Activated T-cell treated with anti-CD3 and anti-CD28 coated beads, Interleukin-2, amount 50 U/mL, for 24 hours (primary cell): ENCODE measurements around the gene GPR132.
"Not testable (repeated sequence)": the region's sequence is repeated elsewhere in the genome, so short reads cannot be mapped to it uniquely, and the experiment has no call there.

Experiments
- DNase-seq: peaks from one replicate; pipeline ENCODE4 v3.0.0-alpha.2; 2020
- H3K27ac Mint-ChIP-seq: 2 replicates; pipeline ENCODE4 v1.8.0; 2020; ENCODE audit warnings: mild to moderate bottlenecking, mixed read lengths
- H3K27me3 Mint-ChIP-seq: 2 replicates; pipeline ENCODE4 v1.8.0; 2020; ENCODE audit warnings: mixed read lengths
- H3K36me3 Mint-ChIP-seq: 2 replicates; pipeline ENCODE4 v1.8.0; 2020; ENCODE audit warnings: low read depth, mixed read lengths
- H3K4me1 Mint-ChIP-seq: 2 replicates; pipeline ENCODE4 v1.8.0; 2020; ENCODE audit warnings: low read depth, mixed read lengths
- H3K4me3 Mint-ChIP-seq: 2 replicates; pipeline ENCODE4 v1.8.0; 2020; ENCODE audit warnings: mild to moderate bottlenecking, moderate library complexity, mixed read lengths
- H3K9me3 Mint-ChIP-seq: 2 replicates; pipeline ENCODE4 v1.8.0; 2020; ENCODE audit warnings: mixed read lengths

The GPR132 gene

DNA sequence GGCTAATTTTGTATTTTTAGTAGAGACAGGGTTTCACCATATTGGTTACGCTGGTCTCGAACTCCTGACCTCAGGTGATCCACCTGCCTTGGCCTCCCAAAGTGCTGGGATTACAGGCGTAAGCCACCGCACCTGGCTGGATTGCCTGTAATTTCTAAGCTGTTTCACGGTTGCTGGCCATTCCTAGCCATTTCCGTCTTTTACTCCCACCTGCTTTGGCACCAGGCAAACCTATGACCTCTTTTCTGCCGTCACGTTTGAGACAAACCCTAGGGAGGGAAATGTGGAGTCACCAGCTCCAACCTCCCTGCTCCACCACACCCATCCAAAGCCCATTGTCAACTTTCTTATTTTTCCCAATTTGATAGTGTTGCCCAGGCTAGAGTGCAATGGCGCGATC is 1.2 kb downstream of the GPR132 start:
- H3K36me3 Mint-ChIP-seq = peaks cover 39% of the 10 kb centered on the region

DNA sequence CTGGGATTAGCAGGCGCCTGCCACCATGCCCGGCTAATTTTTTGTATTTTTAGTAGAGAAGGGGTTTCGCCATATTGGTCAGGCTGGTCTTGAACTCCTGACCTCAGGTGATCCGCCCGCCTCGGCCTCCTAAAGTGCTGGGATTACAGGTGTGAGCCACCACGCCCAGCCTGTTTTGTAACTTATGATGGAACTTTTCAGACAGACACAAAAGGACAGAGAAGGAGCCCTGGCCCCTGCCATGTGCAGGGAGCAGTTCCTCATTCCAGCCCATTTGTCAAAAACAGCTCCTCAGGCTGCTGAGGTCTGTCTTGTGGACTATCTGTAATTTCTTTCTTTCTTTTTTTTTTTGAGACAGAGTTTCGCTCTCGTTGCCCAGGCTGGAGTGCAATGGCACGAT is 1.7 kb downstream of the GPR132 start:
- H3K36me3 Mint-ChIP-seq = peaks cover 42% of the 10 kb centered on the region
- not testable (repeated sequence) for DNase-seq, H3K27me3 Mint-ChIP-seq, H3K9me3 Mint-ChIP-seq
- H3K27ac Mint-ChIP-seq = peak overlapping the region; percentile 95
- peaks cover 88% of the 10 kb centered on the region for H3K4me1 Mint-ChIP-seq
- H3K4me3 Mint-ChIP-seq = peak overlapping the region; percentile 90

More for the DNA sequence above, 1.2 kb downstream of the GPR132 start:
- no peak for DNase-seq
- Mint-ChIP-seq H3K4me3 (peak overlapping the region; percentile 90), H3K4me1 (peaks cover 88% of the 10 kb centered on the region), H3K27ac (peak overlapping the region; percentile 95), H3K9me3 (no peaks in the 10 kb centered on the region), H3K27me3 (no peaks in the 10 kb centered on the region)

- Mint-ChIP-seq H3K9me3 (no peaks in the 10 kb centered on the region), H3K27ac (peak overlapping the region; percentile 77), H3K27me3 (no peaks in the 10 kb centered on the region), H3K4me1 (peaks cover 91% of the 10 kb centered on the region), H3K4me3 (peak overlapping the region; percentile 90), H3K36me3 (peaks cover 46% of the 10 kb centered on the region)
- DNase-seq = no peak
Measured at GRCh38 chr14:105063056-105063455, 2.2 kb downstream of the GPR132 start.

DNA sequence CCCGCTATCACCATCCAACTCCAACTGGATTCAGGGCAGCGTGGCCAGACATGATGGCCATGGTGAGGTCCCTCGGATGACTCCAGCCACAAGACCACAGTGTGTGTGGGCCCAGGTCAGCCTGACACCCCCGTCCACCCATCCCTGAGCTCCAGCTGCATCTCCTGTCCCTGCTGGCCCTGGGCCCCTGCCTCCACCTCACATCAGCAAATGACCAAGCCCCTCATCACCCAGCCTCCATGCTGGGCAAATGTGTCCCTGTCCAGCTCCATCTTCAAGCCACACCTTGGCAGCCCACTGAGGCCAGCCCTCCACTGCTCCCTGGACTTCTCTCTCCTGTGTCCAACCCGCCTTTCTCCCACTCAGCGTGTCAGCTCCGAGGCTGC is 3.2 kb downstream of the GPR132 start:
- peaks cover 83% of the 10 kb centered on the region for H3K4me1 Mint-ChIP-seq
- H3K27me3 Mint-ChIP-seq = no peaks in the 10 kb centered on the region
- H3K36me3 Mint-ChIP-seq = peaks cover 52% of the 10 kb centered on the region
- H3K9me3 Mint-ChIP-seq = no peaks in the 10 kb centered on the region
- peak overlapping the region; percentile 94 for H3K27ac Mint-ChIP-seq
- no peak for DNase-seq
- peak overlapping the region; percentile 90 for H3K4me3 Mint-ChIP-seq

GRCh38 chr14:105061428-105062047 is 3.7 kb downstream of the GPR132 start:
- DNase-seq = peak; percentile 78
- peaks cover 58% of the 10 kb centered on the region for H3K36me3 Mint-ChIP-seq
- H3K4me1 Mint-ChIP-seq = peaks cover 79% of the 10 kb centered on the region

DNA sequence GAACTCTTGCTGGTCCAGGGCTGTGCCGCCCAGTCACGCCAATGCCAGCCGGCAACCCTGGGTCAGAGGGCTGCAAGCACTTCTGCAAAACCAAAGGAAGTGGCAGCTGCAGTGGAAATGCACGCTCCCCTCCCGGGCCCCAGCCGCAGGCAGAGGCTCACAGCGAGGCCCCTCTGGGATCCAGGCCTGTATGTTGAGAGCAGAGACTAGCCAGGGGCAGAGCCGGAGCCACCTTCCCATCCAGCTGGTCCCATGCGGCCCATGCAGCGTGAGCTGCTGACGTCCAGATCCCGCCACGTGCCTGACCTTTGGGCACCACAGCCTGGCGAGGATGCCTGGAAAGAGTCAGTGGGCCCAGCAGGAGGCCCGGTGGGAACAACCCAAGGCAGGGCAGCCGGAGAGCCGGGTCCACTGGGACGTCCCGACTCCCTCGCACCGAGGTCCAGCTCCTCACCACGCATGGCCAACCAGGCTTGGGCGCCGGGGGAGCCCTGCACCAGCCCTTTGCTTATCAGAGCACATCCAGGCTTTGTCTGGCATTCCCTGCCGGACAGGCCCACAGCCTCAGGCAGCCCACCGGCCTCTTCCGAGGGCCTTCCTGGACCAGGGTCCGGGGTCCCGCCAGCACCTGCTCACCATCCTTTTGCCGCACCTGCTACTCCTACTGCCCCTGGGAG is 4.3 kb downstream of the GPR132 start:
- Mint-ChIP-seq H3K36me3 (peaks cover 64% of the 10 kb centered on the region), H3K4me1 (peaks cover 72% of the 10 kb centered on the region), H3K4me3 (peak overlapping the region; percentile 90), H3K27ac (peak overlapping the region; percentile 94), H3K9me3 (no peaks in the 10 kb centered on the region), H3K27me3 (no peaks in the 10 kb centered on the region)
- peak; percentile 73 for DNase-seq

More at GRCh38 chr14:105061428-105062047, 3.7 kb downstream of the GPR132 start:
- peak overlapping the region; percentile 90 for H3K4me3 Mint-ChIP-seq
- H3K27me3 Mint-ChIP-seq = no peaks in the 10 kb centered on the region
- no peaks in the 10 kb centered on the region for H3K9me3 Mint-ChIP-seq
- H3K27ac Mint-ChIP-seq = peak overlapping the region; percentile 94

- Mint-ChIP-seq H3K4me3 (peak overlapping the region; percentile 90), H3K27me3 (no peaks in the 10 kb centered on the region), H3K36me3 (peaks cover 70% of the 10 kb centered on the region), H3K4me1 (peaks cover 70% of the 10 kb centered on the region), H3K9me3 (no peaks in the 10 kb centered on the region), H3K27ac (peak overlapping the region; percentile 94)
- DNase-seq = peak; percentile 57
Measured at GRCh38 chr14:105059925-105060565, 5.2 kb downstream of the GPR132 start.

- Mint-ChIP-seq H3K4me3 (peak overlapping the region; percentile 90), H3K27ac (peak overlapping the region; percentile 94), H3K36me3 (peaks cover 68% of the 10 kb centered on the region), H3K27me3 (no peaks in the 10 kb centered on the region), H3K9me3 (no peaks in the 10 kb centered on the region), H3K4me1 (peaks cover 64% of the 10 kb centered on the region)
- DNase-seq = peak; percentile 74
Measured at GRCh38 chr14:105059035-105059924, 6.0 kb downstream of the GPR132 start.

GRCh38 chr14:105058521-105059034 is 6.7 kb downstream of the GPR132 start:
- DNase-seq = peak; percentile 35
- H3K27ac Mint-ChIP-seq = peak overlapping the region; percentile 94
- peaks cover 61% of the 10 kb centered on the region for H3K4me1 Mint-ChIP-seq
- no peaks in the 10 kb centered on the region for H3K9me3 Mint-ChIP-seq
- peaks cover 72% of the 10 kb centered on the region for H3K36me3 Mint-ChIP-seq
- H3K4me3 Mint-ChIP-seq = no peak overlapping the region
- no peaks in the 10 kb centered on the region for H3K27me3 Mint-ChIP-seq

GRCh38 chr14:105056303-105056831 is 8.9 kb downstream of the GPR132 start:
- H3K9me3 Mint-ChIP-seq = no peaks in the 10 kb centered on the region
- H3K4me1 Mint-ChIP-seq = peaks cover 43% of the 10 kb centered on the region
- H3K27ac Mint-ChIP-seq = peak overlapping the region; percentile 44
- no peaks in the 10 kb centered on the region for H3K27me3 Mint-ChIP-seq
- no peak for DNase-seq
- no peak overlapping the region for H3K4me3 Mint-ChIP-seq
- H3K36me3 Mint-ChIP-seq = peaks cover 78% of the 10 kb centered on the region

DNA sequence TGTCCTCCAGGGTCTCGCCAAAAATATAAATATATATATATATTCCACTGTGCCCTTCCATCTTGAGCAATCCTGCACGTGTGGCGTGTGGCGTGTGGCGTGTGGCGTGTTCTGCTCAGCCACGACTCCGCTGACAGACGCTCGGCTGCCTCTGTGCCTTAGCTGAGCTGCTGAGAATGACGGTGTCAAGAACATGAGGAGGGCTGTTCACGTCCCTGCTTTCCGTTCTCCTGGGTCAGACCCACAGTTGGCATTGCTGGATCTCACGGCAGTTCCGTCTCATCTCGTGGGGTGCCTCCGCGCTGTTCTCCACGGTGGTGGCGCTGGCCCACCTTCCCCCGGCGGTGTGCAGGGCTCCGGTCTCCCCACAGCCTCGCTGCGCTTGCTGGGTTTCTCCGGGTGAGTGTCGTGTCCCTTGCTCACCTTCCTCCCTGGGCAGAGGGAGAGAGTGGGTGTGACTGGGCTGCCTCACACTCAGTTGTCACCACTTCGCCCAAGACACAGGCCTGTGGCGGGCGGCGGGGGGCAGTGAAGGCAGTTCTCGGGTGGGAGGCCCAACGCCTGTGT is 9.4 kb downstream of the GPR132 start:
- Mint-ChIP-seq H3K4me1 (peaks cover 39% of the 10 kb centered on the region), H3K4me3 (no peak overlapping the region), H3K27me3 (no peaks in the 10 kb centered on the region), H3K27ac (no peak overlapping the region), H3K9me3 (no peaks in the 10 kb centered on the region), H3K36me3 (peaks cover 83% of the 10 kb centered on the region)
- no peak for DNase-seq

- Mint-ChIP-seq H3K4me3 (no peak overlapping the region), H3K9me3 (no peaks in the 10 kb centered on the region), H3K27me3 (no peaks in the 10 kb centered on the region), H3K4me1 (peaks cover 34% of the 10 kb centered on the region), H3K27ac (peak overlapping the region; percentile 34), H3K36me3 (peaks cover 85% of the 10 kb centered on the region)
- DNase-seq = no peak
Measured at GRCh38 chr14:105055334-105055733, 9.9 kb downstream of the GPR132 start.

- H3K9me3 Mint-ChIP-seq = no peaks in the 10 kb centered on the region
- H3K36me3 Mint-ChIP-seq = peaks cover 86% of the 10 kb centered on the region
- H3K27me3 Mint-ChIP-seq = no peaks in the 10 kb centered on the region
- H3K4me3 Mint-ChIP-seq = no peak overlapping the region
- peak overlapping the region; percentile 74 for H3K27ac Mint-ChIP-seq
- peaks cover 20% of the 10 kb centered on the region for H3K4me1 Mint-ChIP-seq
- no peak for DNase-seq
Measured at GRCh38 chr14:105053996-105054395, 11.2 kb downstream of the GPR132 start.
